ENCODE measurements around the gene TMEM63C.

GRCh38 chr14:77302926-77303325, 121.3 kb downstream of the TMEM63C start:
- TF ChIP-seq CTCF (IDR thresholded peaks at IDR 0.05; ENCODE audit: low read depth, low read length) (no peak), EZH2phosphoT487 (IDR thresholded peaks at IDR 0.05; ENCODE audit: low read depth) (no peak)
